AG04450 (cell line): ENCODE measurements around the gene STRAP. TPM values are rescaled to one million over a fixed set of nuclear protein-coding genes. Genes with fewer than 3 reads are reported as not detected.

ENCODE experiments used
- CTCF ChIA-PET: fragments of 300-600, 350-600 bp; formaldehyde crosslinking; extraction: SDS; loops from one replicate; lab custom pipeline; 2022; ENCODE audit warnings: antibody characterized with exemption, inconsistent platforms; lab: Charles Lee
- POLR2A ChIA-PET: fragments of 350-600 bp; formaldehyde crosslinking; extraction: SDS; loops from one replicate; lab custom pipeline; 2021; ENCODE audit warnings: antibody characterized with exemption, inconsistent platforms; lab: Yijun Ruan, JAX
- DNase-seq: peaks from one replicate; pipeline ENCODE4 v3.0.0-alpha.2; 2011; ENCODE audit warnings: low read depth, low spot score
- H3K27ac ChIP-seq: one replicate; pipeline ENCODE4 v1.5.1; 2012; ENCODE audit warnings: low read depth, low read length, control low read depth
- H3K27me3 ChIP-seq: one replicate; pipeline ENCODE4 v1.6.0; 2012; ENCODE audit warnings: low read length; ENCODE audit not compliant: control insufficient read depth, insufficient read depth
- H3K4me3 ChIP-seq: 2 replicates; pipeline ENCODE4 v1.5.1; 2011; ENCODE audit warnings: mild to moderate bottlenecking, low read depth, low read length, control low read depth
- H3K9me3 ChIP-seq: 2 replicates; pipeline ENCODE4 v1.5.1; 2012; ENCODE audit warnings: low read length; ENCODE audit not compliant: control insufficient read depth, insufficient read depth
- CTCF ChIP-seq: IDR thresholded peaks from 2 replicates; pipeline ENCODE4 v1.5.1; 2011; ENCODE audit warnings: low read depth, low read length, control low read depth, inconsistent platforms
- polyA minus RNA-seq: library from RNA; depleted of rRNA, polyadenylated mRNA; stranded (reverse); fragments of >200 nt; gene quantifications from 2 replicates; pipeline ENCODE4 v1.2.3, GENCODE V29; 2011; rRNA and poly(A)+ RNA removed
- polyA plus RNA-seq: library from polyadenylated mRNA; depleted of rRNA; stranded (reverse); fragments of >200 nt; gene quantifications from 2 replicates; pipeline ENCODE4 v1.2.3, GENCODE V29; 2011; rRNA removed

Gene STRAP
- polyA plus RNA-seq, result 133 and 180 TPM in 2 replicates
- 151 and 152 TPM in 2 replicates for polyA minus RNA-seq

- H3K27ac ChIP-seq, result peak within 1 kb of the TSS; percentile 95
- no peak for TF ChIP-seq CTCF
- ChIA-PET POLR2A (interaction anchor here (0.6 kb wide), 1 partner anchor 29 kb away, joined by 4 read pairs; the partner anchor contains the start of gene DERA), CTCF (interaction anchor here (0.8 kb wide), 1 partner anchor 11 kb away, joined by 3 read pairs; no protein-coding TSS in a partner anchor)
- H3K9me3 ChIP-seq, result peaks cover 3% of the 10 kb centered on the region; the same call in 1 of the 2 replicates
- H3K27me3 ChIP-seq, result no peaks in the 10 kb centered on the region
- H3K4me3 ChIP-seq, result peak within 1 kb of the TSS; percentile 77
- peak; percentile 92 for DNase-seq
Observed at GRCh38 chr12:15882118-15882971, at the start of gene STRAP. Gene STRAP, plus strand, starts transcription at chr12:15882387. Its CDS starts 321 bp downstream, at chr12:15882708.

GRCh38 chr12:15834575-15834974 is 47.6 kb upstream of the STRAP start:
- Histone ChIP-seq H3K4me3 (no peak overlapping the region), H3K27ac (no peak overlapping the region), H3K27me3 (no peaks in the 10 kb centered on the region), H3K9me3 (no peaks in the 10 kb centered on the region)
- ChIA-PET CTCF (no interaction called here), POLR2A (no interaction called here)
- TF ChIP-seq CTCF, result no peak
- no peak for DNase-seq

GRCh38 chr12:15837141-15837790 is 44.9 kb upstream of the STRAP start:
- Histone ChIP-seq H3K4me3 (no peak overlapping the region), H3K9me3 (no peaks in the 10 kb centered on the region), H3K27me3 (no peaks in the 10 kb centered on the region), H3K27ac (peak overlapping the region; percentile 11)
- ChIA-PET CTCF (interaction anchor here (2.0 kb wide), 1 partner anchor 252 kb away, joined by 7 read pairs; no protein-coding TSS in a partner anchor), POLR2A (no interaction called here)
- no peak for TF ChIP-seq CTCF
- DNase-seq, result no peak

GRCh38 chr12:15839041-15839440 is 43.1 kb upstream of the STRAP start:
- DNase-seq, result no peak
- H3K4me3 ChIP-seq, result no peak overlapping the region
- H3K27me3 ChIP-seq, result no peaks in the 10 kb centered on the region
- TF ChIP-seq CTCF, result no peak
- no peaks in the 10 kb centered on the region for H3K9me3 ChIP-seq
- POLR2A ChIA-PET, result interaction anchor here (0.6 kb wide), 1 partner anchor 277 kb away, joined by 4 read pairs; no protein-coding TSS in a partner anchor
- H3K27ac ChIP-seq, result no peak overlapping the region
- CTCF ChIA-PET, result interaction anchor here (1.2 to 2.0 kb wide), 2 partner anchors 249 to 254 kb away, joined by 5 to 7 read pairs; no protein-coding TSS in a partner anchor
